ENCODE measurements around the gene STUB1.

STUB1 gene

GRCh38 chr16:643050-643368 is 37.2 kb upstream of the STUB1 start:
- DNase-seq (ENCODE audit: extremely low read depth in 1 of 2, low read depth in 1 of 2): no peak

GRCh38 chr16:644556-644955 is 35.7 kb upstream of the STUB1 start:
- DNase-seq (ENCODE audit: extremely low read depth in 1 of 2, low read depth in 1 of 2): no peak

- no peak for DNase-seq (ENCODE audit: extremely low read depth in 1 of 2, low read depth in 1 of 2)
These were observed 34.1 kb upstream of the STUB1 start for GRCh38 chr16:645852-646678.

GRCh38 chr16:646679-647172 is 33.5 kb upstream of the STUB1 start:
- no peak for DNase-seq (ENCODE audit: extremely low read depth in 1 of 2, low read depth in 1 of 2)

GRCh38 chr16:647173-647902 is 32.9 kb upstream of the STUB1 start:
- DNase-seq (ENCODE audit: extremely low read depth in 1 of 2, low read depth in 1 of 2): no peak

GRCh38 chr16:648071-648780 is 32.0 kb upstream of the STUB1 start:
- no peak for DNase-seq (ENCODE audit: extremely low read depth in 1 of 2, low read depth in 1 of 2)

GRCh38 chr16:648781-649589 is 31.2 kb upstream of the STUB1 start, which contains the start of gene WDR90:
Gene WDR90 (plus strand): TSS chr16:649365. CDS start chr16:649417, 52 bp downstream.
- peak; percentile 82 to 92 for DNase-seq (ENCODE audit: extremely low read depth in 1 of 2, low read depth in 1 of 2)

- DNase-seq (ENCODE audit: extremely low read depth in 1 of 2, low read depth in 1 of 2): no peak
These were observed 30.6 kb upstream of the STUB1 start for GRCh38 chr16:649631-650030.

- no peak for DNase-seq (ENCODE audit: extremely low read depth in 1 of 2, low read depth in 1 of 2)
These were observed 28.4 kb upstream of the STUB1 start for GRCh38 chr16:651844-652243.

- DNase-seq (ENCODE audit: extremely low read depth in 1 of 2, low read depth in 1 of 2): no peak
These were observed 27.5 kb upstream of the STUB1 start for GRCh38 chr16:652454-653305.

- DNase-seq (ENCODE audit: extremely low read depth in 1 of 2, low read depth in 1 of 2): no peak
These were observed 26.2 kb upstream of the STUB1 start for GRCh38 chr16:654034-654433.

GRCh38 chr16:657487-657886 is 22.7 kb upstream of the STUB1 start:
- no peak for DNase-seq (ENCODE audit: extremely low read depth in 1 of 2, low read depth in 1 of 2)

- DNase-seq (ENCODE audit: extremely low read depth in 1 of 2, low read depth in 1 of 2): no peak
These were observed 21.3 kb upstream of the STUB1 start for GRCh38 chr16:658679-659571.

GRCh38 chr16:659618-660017 is 20.6 kb upstream of the STUB1 start:
- no peak for DNase-seq (ENCODE audit: extremely low read depth in 1 of 2, low read depth in 1 of 2)

- DNase-seq (ENCODE audit: extremely low read depth in 1 of 2, low read depth in 1 of 2): no peak
These were observed 20.1 kb upstream of the STUB1 start for GRCh38 chr16:660132-660458.

GRCh38 chr16:660459-661183 is 19.6 kb upstream of the STUB1 start:
- DNase-seq (ENCODE audit: extremely low read depth in 1 of 2, low read depth in 1 of 2): no peak

- DNase-seq (ENCODE audit: extremely low read depth in 1 of 2, low read depth in 1 of 2): no peak
These were observed 18.9 kb upstream of the STUB1 start for GRCh38 chr16:661184-661821.

GRCh38 chr16:662095-662494 is 18.1 kb upstream of the STUB1 start:
- DNase-seq (ENCODE audit: extremely low read depth in 1 of 2, low read depth in 1 of 2): no peak
